T-helper 17 cell (primary cell): ENCODE data around the gene DNAJB6. TPM values are rescaled to one million over a fixed set of nuclear protein-coding genes. Genes with fewer than 3 reads are reported as not detected.
"Not testable (repeated sequence)": the region's sequence is repeated elsewhere in the genome, so short reads cannot be mapped to it uniquely, and the experiment has no call there.

ENCODE experiments used
- ATAC-seq: fragments of 150-1000 bp; cut with Tn5 transposase; 2 replicates; pipeline ENCODE4 v1.10.0; 2021; ENCODE audit warnings: mild to moderate bottlenecking, moderate library complexity
- DNase-seq, 3 donors: peaks; one replicate each; pipeline versions ENCODE4 v3.0.0 to v3.0.0-alpha.2; 2020 to 2021
- H3K9me3 ChIP-seq: one replicate; pipeline ENCODE4 v1.7.0; 2013; ENCODE audit warnings: low read length, mild to moderate bottlenecking; ENCODE audit not compliant: control insufficient read depth, poor library complexity, severe bottlenecking
- H3K27ac Mint-ChIP-seq: one replicate; pipeline ENCODE4 v1.8.0; 2022; ENCODE audit warnings: mild to moderate bottlenecking, moderate library complexity, mixed read lengths
- H3K27me3 Mint-ChIP-seq: one replicate; pipeline ENCODE4 v1.8.0; 2022; ENCODE audit warnings: mixed read lengths
- H3K36me3 Mint-ChIP-seq: one replicate; pipeline ENCODE4 v1.8.0; 2022; ENCODE audit warnings: low read depth, mixed read lengths
- H3K4me1 Mint-ChIP-seq: one replicate; pipeline ENCODE4 v1.8.0; 2022; ENCODE audit warnings: mild to moderate bottlenecking, mixed read lengths
- H3K4me3 Mint-ChIP-seq: one replicate; pipeline ENCODE4 v1.8.0; 2022; ENCODE audit warnings: mild to moderate bottlenecking, moderate library complexity, mixed read lengths
- total RNA-seq, 4 donors: library from RNA in 2 of 4; stranded (reverse) in 2 of 4; gene quantifications; one replicate each; pipeline ENCODE4 v1.2.3 and lab custom pipeline; 2022 to 2026

The DNAJB6 gene
- total RNA-seq, 2 donors from 2014 or later: 266 to 278 TPM

DNA sequence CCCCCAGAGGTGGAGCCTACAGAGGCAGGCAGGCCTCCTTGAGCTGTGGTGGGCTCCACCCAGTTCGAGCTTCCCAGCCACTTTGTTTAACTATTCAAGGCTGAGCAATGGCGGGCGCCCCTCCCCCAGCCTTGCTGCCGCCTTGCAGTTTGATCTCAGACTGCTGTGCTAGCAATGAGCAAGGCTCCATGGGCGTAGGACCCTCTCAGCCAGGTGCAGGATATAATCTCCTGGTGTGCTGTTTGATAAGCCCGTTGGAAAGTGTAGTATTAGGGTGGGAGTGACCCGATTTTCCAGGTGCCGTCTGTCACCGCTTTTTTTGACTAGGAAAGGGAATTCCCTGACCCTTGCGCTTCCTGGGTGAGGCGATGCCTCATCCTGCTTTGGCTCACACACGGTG lies 117.2 kb downstream of the DNAJB6 start:
- not testable (repeated sequence) for H3K27ac Mint-ChIP-seq, H3K4me3 Mint-ChIP-seq, DNase-seq, H3K4me1 Mint-ChIP-seq, ATAC-seq, H3K36me3 Mint-ChIP-seq, H3K27me3 Mint-ChIP-seq, H3K9me3 ChIP-seq

DNA sequence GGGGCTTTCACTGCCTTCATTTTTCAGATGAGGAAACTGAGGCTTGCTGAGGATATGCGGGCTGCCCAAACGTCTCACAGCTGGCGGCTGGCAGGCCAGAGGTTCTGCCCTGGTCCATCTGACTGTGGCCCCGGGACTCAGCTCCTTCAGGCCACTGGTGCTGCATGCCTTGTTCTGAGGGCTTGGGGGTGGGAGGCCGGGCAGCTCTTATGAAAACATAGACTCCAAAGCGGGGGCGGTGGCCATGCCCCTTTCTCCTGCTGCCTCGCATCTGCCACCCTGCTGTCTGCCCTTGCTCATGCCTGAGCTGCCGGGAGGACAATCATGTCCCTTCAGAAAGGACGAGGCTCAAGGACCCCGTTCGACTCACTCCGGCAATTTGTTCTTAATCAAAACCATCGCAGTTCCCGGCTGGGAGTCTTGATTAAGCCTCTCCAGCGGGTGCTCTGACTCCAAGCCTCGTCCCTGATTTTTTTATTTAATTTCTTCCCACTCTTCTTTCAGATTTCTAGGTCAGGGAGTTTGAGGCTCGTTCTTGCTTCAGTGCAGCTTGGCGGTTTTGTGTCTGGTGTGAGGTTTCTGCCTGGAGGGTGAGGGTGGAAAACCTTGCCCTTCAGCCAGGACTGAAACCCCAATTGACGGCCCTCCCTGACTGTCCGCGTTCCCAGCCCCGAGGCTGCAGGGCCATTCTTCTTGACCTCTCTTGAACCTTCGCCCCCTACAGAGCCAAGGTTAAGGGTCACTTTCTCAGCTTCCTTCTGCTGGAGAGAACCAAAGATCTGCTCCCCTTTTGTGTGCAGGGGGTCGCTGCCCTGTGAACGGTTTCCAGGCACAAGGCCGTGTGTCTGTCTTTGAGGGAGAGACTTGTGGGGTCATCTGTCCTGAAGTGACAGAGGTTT lies 120.8 kb downstream of the DNAJB6 start:
- H3K27me3 Mint-ChIP-seq: peaks cover 8% of the 10 kb centered on the region
- no peak overlapping the region for H3K4me3 Mint-ChIP-seq
- DNase-seq (no peak), ATAC-seq (no peak)
- H3K9me3 ChIP-seq: no peaks in the 10 kb centered on the region
- peaks cover 2% of the 10 kb centered on the region for H3K36me3 Mint-ChIP-seq
- H3K27ac Mint-ChIP-seq: peak overlapping the region; percentile 37
- peaks cover 5% of the 10 kb centered on the region for H3K4me1 Mint-ChIP-seq

DNA sequence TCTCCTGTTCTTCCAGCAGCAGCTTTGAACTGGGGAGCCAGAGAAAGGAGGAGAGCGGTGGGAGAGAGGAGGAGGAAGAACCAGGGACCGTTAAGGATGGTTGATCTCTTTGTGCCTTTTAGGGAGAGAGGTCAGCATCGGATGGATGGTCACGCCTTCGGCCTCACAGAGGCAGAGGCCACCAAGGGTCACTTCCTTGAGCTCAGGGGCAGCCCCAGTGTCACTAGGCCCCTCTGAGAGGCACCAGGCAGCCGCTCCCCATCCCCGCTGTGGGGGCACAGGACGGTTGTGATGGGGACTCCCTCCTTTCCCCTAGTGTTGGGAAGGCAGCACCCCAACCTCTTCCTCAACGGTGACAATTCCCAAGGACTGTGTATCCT lies 121.4 kb downstream of the DNAJB6 start:
- Mint-ChIP-seq H3K27ac (no peak overlapping the region), H3K36me3 (peaks cover 2% of the 10 kb centered on the region), H3K27me3 (peaks cover 8% of the 10 kb centered on the region), H3K4me1 (peaks cover 7% of the 10 kb centered on the region), H3K4me3 (no peak overlapping the region)
- ATAC-seq: no peak
- DNase-seq: no peak
- H3K9me3 ChIP-seq: no peaks in the 10 kb centered on the region

DNA sequence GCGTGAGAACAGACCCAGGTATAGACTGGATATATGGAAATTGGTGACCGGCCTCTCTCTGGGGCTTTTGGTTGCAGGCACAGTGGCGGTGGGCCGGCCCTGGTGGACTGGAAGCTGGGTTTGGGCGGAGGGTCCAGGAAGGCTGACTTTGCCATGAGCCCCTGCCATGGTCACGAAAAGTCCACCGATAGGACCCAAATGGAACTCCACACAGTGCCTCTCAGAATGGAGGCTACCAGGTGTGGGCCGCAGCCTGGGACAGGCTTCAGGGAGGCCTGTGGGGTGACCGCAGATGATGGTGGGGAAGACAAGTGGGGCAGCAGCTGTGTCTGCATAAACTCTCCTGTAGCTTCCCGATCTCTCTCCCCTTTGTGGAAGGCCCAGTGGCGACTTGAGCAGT lies 123.2 kb downstream of the DNAJB6 start:
- no peaks in the 10 kb centered on the region for H3K9me3 ChIP-seq
- Mint-ChIP-seq H3K36me3 (peaks cover 2% of the 10 kb centered on the region), H3K4me3 (no peak overlapping the region), H3K4me1 (peaks cover 9% of the 10 kb centered on the region), H3K27ac (no peak overlapping the region), H3K27me3 (peaks cover 8% of the 10 kb centered on the region)
- no peak for ATAC-seq
- no peak for DNase-seq

DNA sequence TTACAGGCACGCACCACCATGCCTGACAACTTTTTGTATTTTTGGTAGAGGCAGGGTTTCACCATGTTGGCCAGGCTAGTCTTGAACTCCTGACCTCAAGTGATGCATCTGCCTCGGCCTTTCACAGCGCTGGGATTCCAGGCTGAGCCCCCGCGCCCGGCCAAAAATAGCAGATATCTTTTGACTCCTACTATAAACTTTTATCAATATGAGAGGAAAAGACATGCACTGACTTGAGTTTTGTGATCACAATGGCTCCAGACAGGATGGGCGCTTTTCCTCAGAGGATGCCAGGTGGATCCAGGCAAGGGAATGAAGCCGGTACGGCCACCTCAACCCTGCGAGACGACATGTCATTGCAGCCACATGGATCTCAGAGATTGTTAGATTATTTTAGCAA lies 123.9 kb downstream of the DNAJB6 start:
- no peak overlapping the region for H3K4me3 Mint-ChIP-seq
- ATAC-seq (no peak), DNase-seq (no peak)
- H3K27ac Mint-ChIP-seq: no peak overlapping the region
- H3K36me3 Mint-ChIP-seq: peaks cover 2% of the 10 kb centered on the region
- H3K9me3 ChIP-seq: no peaks in the 10 kb centered on the region
- H3K27me3 Mint-ChIP-seq: peaks cover 8% of the 10 kb centered on the region
- peaks cover 9% of the 10 kb centered on the region for H3K4me1 Mint-ChIP-seq

DNA sequence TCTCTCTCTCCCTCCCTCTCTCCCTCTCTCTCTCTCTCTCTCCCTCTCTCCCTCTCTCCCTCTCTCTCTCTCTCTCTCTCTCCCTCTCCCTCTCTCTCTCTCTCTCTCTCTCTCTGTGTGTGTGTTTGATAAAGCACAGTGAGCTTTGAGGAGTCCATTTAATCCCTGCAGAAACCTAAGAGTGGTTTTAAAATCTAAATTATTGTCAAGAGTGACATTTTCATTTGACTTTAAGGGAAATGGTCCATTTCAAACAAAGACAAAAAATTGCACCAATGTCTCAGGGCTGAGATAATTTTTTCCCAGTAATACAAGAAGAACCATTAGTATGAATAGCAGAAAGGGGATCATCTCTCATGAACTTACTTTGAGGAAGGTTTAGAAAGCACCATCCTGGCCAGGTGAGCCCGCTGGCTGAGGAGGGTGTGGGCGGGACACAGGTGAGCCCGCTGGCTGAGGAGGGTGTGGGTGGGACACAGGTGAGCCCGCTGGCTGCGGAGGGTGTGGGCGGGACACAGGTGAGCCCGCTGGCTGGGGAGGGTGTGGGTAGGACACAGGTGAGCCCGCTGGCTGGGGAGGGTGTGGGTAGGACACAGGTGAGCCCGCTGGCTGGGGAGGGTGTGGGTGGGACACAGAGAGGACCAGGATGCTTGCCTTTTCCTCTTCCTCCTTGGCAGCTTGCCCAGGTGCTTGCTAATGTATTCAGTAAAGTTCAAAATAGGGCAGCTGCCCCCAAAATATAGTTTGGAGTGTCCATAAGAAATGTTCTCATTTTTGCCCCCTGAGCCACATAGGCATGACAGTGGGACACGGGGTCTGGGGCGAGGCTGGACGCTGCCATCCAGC lies 125.0 kb downstream of the DNAJB6 start:
- peaks cover 7% of the 10 kb centered on the region for H3K27me3 Mint-ChIP-seq
- H3K27ac Mint-ChIP-seq: no peak overlapping the region
- H3K9me3 ChIP-seq: no peaks in the 10 kb centered on the region
- DNase-seq (no peak), ATAC-seq (no peak)
- H3K4me1 Mint-ChIP-seq: peaks cover 9% of the 10 kb centered on the region
- H3K4me3 Mint-ChIP-seq: no peak overlapping the region
- H3K36me3 Mint-ChIP-seq: peaks cover 2% of the 10 kb centered on the region

DNA sequence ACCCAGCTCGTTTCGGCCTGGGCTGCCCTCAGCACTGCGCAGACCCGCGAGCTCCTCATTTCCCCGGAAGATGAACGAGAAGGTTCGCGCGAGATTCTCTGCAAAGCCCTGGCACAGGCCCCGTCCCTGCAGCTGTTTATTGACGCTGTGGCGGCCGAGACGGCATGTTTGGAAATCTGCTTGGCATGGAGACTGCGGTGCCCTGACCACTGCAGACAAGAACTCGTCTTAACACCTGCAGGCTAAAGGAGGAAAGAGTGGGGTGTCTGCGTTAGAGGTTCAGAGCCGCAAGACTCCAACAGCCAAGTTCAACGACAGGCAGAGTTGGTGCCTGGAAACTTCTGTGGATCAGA lies 125.6 kb downstream of the DNAJB6 start:
- no peaks in the 10 kb centered on the region for H3K9me3 ChIP-seq
- ATAC-seq (no peak), DNase-seq (no peak)
- Mint-ChIP-seq H3K4me1 (peaks cover 9% of the 10 kb centered on the region), H3K27ac (no peak overlapping the region), H3K27me3 (peaks cover 1% of the 10 kb centered on the region), H3K4me3 (no peak overlapping the region), H3K36me3 (peaks cover 2% of the 10 kb centered on the region)

DNA sequence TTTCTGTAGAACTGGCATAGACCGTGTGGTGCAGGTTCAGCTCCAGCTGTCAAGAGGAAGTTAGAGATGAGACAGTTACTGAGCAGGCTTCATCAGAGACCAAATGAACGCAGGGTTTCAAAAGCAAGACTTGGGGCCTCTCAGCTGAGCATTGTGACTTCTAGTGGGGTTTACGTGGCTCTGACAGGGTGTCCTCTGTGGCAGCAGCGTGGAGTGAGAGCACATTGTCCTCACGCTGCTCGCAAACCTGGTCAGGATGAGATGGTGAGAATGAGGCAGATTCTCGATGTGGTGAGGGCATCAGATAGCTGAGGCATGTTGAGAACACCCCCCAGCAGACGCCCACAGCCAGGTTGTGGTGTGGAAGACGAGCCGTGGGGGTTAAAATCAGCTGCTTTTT lies 126.0 kb downstream of the DNAJB6 start:
- no peak for DNase-seq
- ATAC-seq: no peak
- Mint-ChIP-seq H3K4me3 (no peak overlapping the region), H3K27ac (no peak overlapping the region), H3K4me1 (peaks cover 11% of the 10 kb centered on the region), H3K36me3 (peaks cover 2% of the 10 kb centered on the region), H3K27me3 (no peaks in the 10 kb centered on the region)
- H3K9me3 ChIP-seq: no peaks in the 10 kb centered on the region

DNA sequence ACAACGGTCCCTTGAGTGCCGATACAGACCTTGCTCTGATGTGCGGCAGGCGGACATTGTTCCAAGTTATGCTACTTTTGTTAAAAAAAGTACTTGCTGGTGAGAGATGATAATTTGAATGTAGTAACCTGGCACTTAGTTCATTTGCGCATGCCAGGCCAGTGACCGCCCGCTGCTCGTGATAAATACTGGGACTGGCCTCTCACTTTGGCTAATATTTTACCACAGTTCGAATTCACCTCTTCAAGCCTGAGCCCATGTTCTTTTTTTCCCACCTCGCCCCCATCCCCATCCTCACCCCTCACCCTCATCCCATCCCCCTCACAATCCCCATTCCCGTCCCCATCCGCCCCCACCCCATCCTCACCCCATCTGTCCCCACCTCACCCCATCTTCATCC lies 126.4 kb downstream of the DNAJB6 start:
- peaks cover 2% of the 10 kb centered on the region for H3K36me3 Mint-ChIP-seq
- H3K9me3 ChIP-seq: no peaks in the 10 kb centered on the region
- DNase-seq: no peak
- peaks cover 11% of the 10 kb centered on the region for H3K4me1 Mint-ChIP-seq
- H3K27me3 Mint-ChIP-seq: no peaks in the 10 kb centered on the region
- no peak for ATAC-seq
- no peak overlapping the region for H3K4me3 Mint-ChIP-seq
- no peak overlapping the region for H3K27ac Mint-ChIP-seq

DNA sequence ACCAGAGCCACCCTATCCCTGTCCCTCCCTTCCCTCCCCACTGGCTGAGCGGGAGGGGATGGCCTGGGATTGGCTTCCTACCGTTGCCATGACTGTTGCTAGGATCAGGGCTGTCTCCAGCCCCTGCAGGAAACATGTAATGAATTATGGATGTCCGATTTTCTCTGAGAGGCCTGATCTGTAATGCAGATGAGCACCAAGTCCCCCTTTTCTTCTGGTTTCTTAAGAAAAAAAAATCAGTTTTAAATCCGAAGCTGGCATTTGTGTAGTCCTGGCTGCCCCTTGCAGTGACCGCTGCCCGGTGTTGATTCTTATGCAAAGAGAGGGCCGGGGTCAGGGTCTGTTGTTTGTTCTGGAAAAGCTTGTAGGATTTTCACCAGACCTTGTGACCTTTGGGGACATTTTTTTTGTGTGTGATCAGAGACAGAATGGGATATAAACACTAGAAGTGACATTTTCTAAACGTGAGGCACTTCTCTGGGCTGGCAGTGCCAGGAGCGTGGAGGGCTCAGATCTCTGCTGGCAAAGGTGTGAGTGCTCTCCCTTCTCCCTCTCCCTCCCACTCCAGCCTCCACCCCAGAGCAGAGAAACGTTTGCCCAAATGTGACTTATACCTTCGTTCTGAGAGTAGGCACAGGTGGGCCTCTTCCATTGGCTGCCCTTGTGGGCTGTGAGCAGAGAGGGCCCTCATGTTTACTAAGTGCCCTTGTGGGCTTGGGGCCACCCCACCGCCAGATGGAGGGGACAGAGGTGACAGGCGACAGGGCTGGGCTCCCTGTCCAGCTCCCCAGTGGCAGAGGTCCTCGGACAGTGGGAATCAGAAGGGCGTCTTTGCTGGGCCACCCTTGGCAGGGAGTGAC lies 127.5 kb downstream of the DNAJB6 start:
- ATAC-seq (no peak), DNase-seq (no peak)
- H3K4me1 Mint-ChIP-seq: peaks cover 11% of the 10 kb centered on the region
- H3K27ac Mint-ChIP-seq: no peak overlapping the region
- no peaks in the 10 kb centered on the region for H3K9me3 ChIP-seq
- no peaks in the 10 kb centered on the region for H3K27me3 Mint-ChIP-seq
- H3K36me3 Mint-ChIP-seq: peaks cover 2% of the 10 kb centered on the region
- H3K4me3 Mint-ChIP-seq: no peak overlapping the region

DNA sequence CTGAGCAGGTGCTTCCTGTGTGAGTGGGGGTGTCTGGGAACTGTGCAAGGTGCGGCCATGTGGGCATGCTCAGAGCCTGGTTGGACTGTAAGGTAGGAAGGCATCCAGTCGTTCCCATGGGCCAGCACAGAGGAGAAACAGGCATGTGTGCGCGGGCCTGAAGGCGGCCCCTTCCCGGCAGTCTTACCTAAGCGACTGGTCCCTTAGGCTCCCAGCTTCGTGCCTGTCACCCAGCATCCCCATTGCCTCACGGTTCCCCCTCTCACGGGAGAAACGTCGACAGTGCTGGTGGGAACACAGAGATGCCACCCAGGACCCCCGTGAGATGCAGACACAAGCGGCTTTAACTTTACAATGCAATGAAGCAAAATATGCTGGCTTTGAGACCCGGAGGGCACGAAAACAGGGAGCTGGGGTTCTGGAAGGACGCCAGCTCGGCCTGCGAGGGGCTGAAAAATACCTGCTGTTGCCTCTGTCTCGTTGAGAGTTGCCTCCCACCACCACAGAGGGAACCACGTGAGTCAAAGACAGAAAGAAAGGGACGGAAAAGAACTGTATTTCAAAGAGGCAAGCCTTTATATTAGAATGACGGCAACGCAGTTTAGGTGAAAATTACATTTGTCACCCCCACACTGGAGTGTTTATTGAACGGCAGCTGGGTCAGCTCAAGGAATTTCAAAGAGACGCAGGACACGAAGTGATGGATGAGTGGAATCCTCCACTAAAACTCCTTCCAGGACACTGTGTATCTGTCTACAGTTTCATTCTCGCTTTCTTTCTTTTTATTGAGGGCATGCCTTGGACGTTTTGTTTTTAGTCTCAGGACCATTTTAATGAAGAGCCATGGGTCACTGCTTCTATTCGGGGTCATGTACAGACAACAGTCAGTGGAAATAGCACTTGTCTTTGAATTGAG lies 128.4 kb downstream of the DNAJB6 start:
- Mint-ChIP-seq H3K27ac (peak overlapping the region; percentile 43), H3K4me1 (peaks cover 11% of the 10 kb centered on the region), H3K4me3 (no peak overlapping the region), H3K36me3 (peaks cover 2% of the 10 kb centered on the region), H3K27me3 (no peaks in the 10 kb centered on the region)
- no peak for ATAC-seq
- no peaks in the 10 kb centered on the region for H3K9me3 ChIP-seq
- no peak for DNase-seq
